ENCODE data around the gene SH2D7.
A peak's percentile ranks its signal among the peaks of the same experiment; 100 is the strongest.

The SH2D7 gene

GRCh38 chr15:78085928-78086327, 6.4 kb upstream of the SH2D7 start:
- no peak overlapping the region for H3K4me3 ChIP-seq (ENCODE audit: low read length)
- H3K27me3 ChIP-seq (ENCODE audit: control insufficient read depth, insufficient read depth, low read length): no peaks in the 10 kb centered on the region
- H3K9ac ChIP-seq (ENCODE audit: low read length): no peak overlapping the region
- no peaks in the 10 kb centered on the region for H3K9me3 ChIP-seq (ENCODE audit: control insufficient read depth, low read length)
- H3K36me3 ChIP-seq (ENCODE audit: control insufficient read depth, insufficient read depth, low read length): no peaks in the 10 kb centered on the region
- peaks cover 53% of the 10 kb centered on the region for H3K4me1 ChIP-seq (ENCODE audit: control insufficient read depth, insufficient read depth, low read length)

GRCh38 chr15:78087951-78088772, 4.2 kb upstream of the SH2D7 start:
- H3K4me3 ChIP-seq (ENCODE audit: low read length): no peak overlapping the region

GRCh38 chr15:78088773-78089080, 3.6 kb upstream of the SH2D7 start:
- H3K27me3 ChIP-seq (ENCODE audit: control insufficient read depth, insufficient read depth, low read length): no peaks in the 10 kb centered on the region

More at GRCh38 chr15:78087951-78088772, 4.2 kb upstream of the SH2D7 start:
- no peaks in the 10 kb centered on the region for H3K27me3 ChIP-seq (ENCODE audit: control insufficient read depth, insufficient read depth, low read length)
- H3K9me3 ChIP-seq (ENCODE audit: control insufficient read depth, low read length): no peaks in the 10 kb centered on the region
- no peak overlapping the region for H3K9ac ChIP-seq (ENCODE audit: low read length)
- no peaks in the 10 kb centered on the region for H3K36me3 ChIP-seq (ENCODE audit: control insufficient read depth, insufficient read depth, low read length)
- peaks cover 58% of the 10 kb centered on the region for H3K4me1 ChIP-seq (ENCODE audit: control insufficient read depth, insufficient read depth, low read length)

GRCh38 chr15:78090422-78091063, 1.8 kb upstream of the SH2D7 start:
- H3K4me3 ChIP-seq (ENCODE audit: low read length): no peak overlapping the region
- H3K4me1 ChIP-seq (ENCODE audit: control insufficient read depth, insufficient read depth, low read length): peaks cover 57% of the 10 kb centered on the region
- H3K27me3 ChIP-seq (ENCODE audit: control insufficient read depth, insufficient read depth, low read length): no peaks in the 10 kb centered on the region
- no peaks in the 10 kb centered on the region for H3K9me3 ChIP-seq (ENCODE audit: control insufficient read depth, low read length)
- no peaks in the 10 kb centered on the region for H3K36me3 ChIP-seq (ENCODE audit: control insufficient read depth, insufficient read depth, low read length)
- no peak overlapping the region for H3K9ac ChIP-seq (ENCODE audit: low read length)

More at GRCh38 chr15:78088773-78089080, 3.6 kb upstream of the SH2D7 start:
- Histone ChIP-seq H3K9ac (ENCODE audit: low read length) (no peak overlapping the region), H3K4me3 (ENCODE audit: low read length) (no peak overlapping the region), H3K36me3 (ENCODE audit: control insufficient read depth, insufficient read depth, low read length) (no peaks in the 10 kb centered on the region), H3K9me3 (ENCODE audit: control insufficient read depth, low read length) (no peaks in the 10 kb centered on the region), H3K4me1 (ENCODE audit: control insufficient read depth, insufficient read depth, low read length) (peaks cover 60% of the 10 kb centered on the region)

- Histone ChIP-seq H3K27me3 (ENCODE audit: control insufficient read depth, insufficient read depth, low read length) (no peaks in the 10 kb centered on the region), H3K36me3 (ENCODE audit: control insufficient read depth, insufficient read depth, low read length) (no peaks in the 10 kb centered on the region), H3K9ac (ENCODE audit: low read length) (no peak overlapping the region), H3K9me3 (ENCODE audit: control insufficient read depth, low read length) (no peaks in the 10 kb centered on the region), H3K4me1 (ENCODE audit: control insufficient read depth, insufficient read depth, low read length) (peaks cover 47% of the 10 kb centered on the region), H3K4me3 (ENCODE audit: low read length) (no peak overlapping the region)
Measured at GRCh38 chr15:78093242-78094020, 1.1 kb downstream of the SH2D7 start.

GRCh38 chr15:78097667-78098066, 5.3 kb downstream of the SH2D7 start:
- no peaks in the 10 kb centered on the region for H3K9me3 ChIP-seq (ENCODE audit: control insufficient read depth, low read length)
- H3K9ac ChIP-seq (ENCODE audit: low read length): no peak overlapping the region
- no peaks in the 10 kb centered on the region for H3K27me3 ChIP-seq (ENCODE audit: control insufficient read depth, insufficient read depth, low read length)
- no peak overlapping the region for H3K4me3 ChIP-seq (ENCODE audit: low read length)
- H3K36me3 ChIP-seq (ENCODE audit: control insufficient read depth, insufficient read depth, low read length): no peaks in the 10 kb centered on the region
- H3K4me1 ChIP-seq (ENCODE audit: control insufficient read depth, insufficient read depth, low read length): peaks cover 12% of the 10 kb centered on the region

GRCh38 chr15:78098131-78098755, 5.9 kb downstream of the SH2D7 start:
- Histone ChIP-seq H3K9me3 (ENCODE audit: control insufficient read depth, low read length) (no peaks in the 10 kb centered on the region), H3K27me3 (ENCODE audit: control insufficient read depth, insufficient read depth, low read length) (no peaks in the 10 kb centered on the region)

GRCh38 chr15:78100886-78101285, 8.5 kb downstream of the SH2D7 start:
- no peaks in the 10 kb centered on the region for H3K36me3 ChIP-seq (ENCODE audit: control insufficient read depth, insufficient read depth, low read length)

More at GRCh38 chr15:78098131-78098755, 5.9 kb downstream of the SH2D7 start:
- H3K9ac ChIP-seq (ENCODE audit: low read length): no peak overlapping the region
- peaks cover 7% of the 10 kb centered on the region for H3K4me1 ChIP-seq (ENCODE audit: control insufficient read depth, insufficient read depth, low read length)
- no peaks in the 10 kb centered on the region for H3K36me3 ChIP-seq (ENCODE audit: control insufficient read depth, insufficient read depth, low read length)
- H3K4me3 ChIP-seq (ENCODE audit: low read length): no peak overlapping the region

GRCh38 chr15:78101423-78102105, 9.2 kb downstream of the SH2D7 start:
- no peaks in the 10 kb centered on the region for H3K9me3 ChIP-seq (ENCODE audit: control insufficient read depth, low read length)
- no peak overlapping the region for H3K4me3 ChIP-seq (ENCODE audit: low read length)
- H3K36me3 ChIP-seq (ENCODE audit: control insufficient read depth, insufficient read depth, low read length): no peaks in the 10 kb centered on the region
- H3K9ac ChIP-seq (ENCODE audit: low read length): no peak overlapping the region
- H3K4me1 ChIP-seq (ENCODE audit: control insufficient read depth, insufficient read depth, low read length): peaks cover 12% of the 10 kb centered on the region
- H3K27me3 ChIP-seq (ENCODE audit: control insufficient read depth, insufficient read depth, low read length): no peaks in the 10 kb centered on the region

More at GRCh38 chr15:78100886-78101285, 8.5 kb downstream of the SH2D7 start:
- Histone ChIP-seq H3K4me1 (ENCODE audit: control insufficient read depth, insufficient read depth, low read length) (peaks cover 6% of the 10 kb centered on the region), H3K27me3 (ENCODE audit: control insufficient read depth, insufficient read depth, low read length) (no peaks in the 10 kb centered on the region), H3K9me3 (ENCODE audit: control insufficient read depth, low read length) (no peaks in the 10 kb centered on the region), H3K9ac (ENCODE audit: low read length) (no peak overlapping the region), H3K4me3 (ENCODE audit: low read length) (no peak overlapping the region)

GRCh38 chr15:78102211-78102610, 9.8 kb downstream of the SH2D7 start:
- H3K9ac ChIP-seq (ENCODE audit: low read length): no peak overlapping the region
- H3K4me3 ChIP-seq (ENCODE audit: low read length): no peak overlapping the region
- no peaks in the 10 kb centered on the region for H3K36me3 ChIP-seq (ENCODE audit: control insufficient read depth, insufficient read depth, low read length)
- H3K9me3 ChIP-seq (ENCODE audit: control insufficient read depth, low read length): no peaks in the 10 kb centered on the region
- H3K27me3 ChIP-seq (ENCODE audit: control insufficient read depth, insufficient read depth, low read length): no peaks in the 10 kb centered on the region
- peaks cover 12% of the 10 kb centered on the region for H3K4me1 ChIP-seq (ENCODE audit: control insufficient read depth, insufficient read depth, low read length)

- no peaks in the 10 kb centered on the region for H3K9me3 ChIP-seq (ENCODE audit: control insufficient read depth, low read length)
- no peaks in the 10 kb centered on the region for H3K27me3 ChIP-seq (ENCODE audit: control insufficient read depth, insufficient read depth, low read length)
- H3K36me3 ChIP-seq (ENCODE audit: control insufficient read depth, insufficient read depth, low read length): no peaks in the 10 kb centered on the region
- H3K4me1 ChIP-seq (ENCODE audit: control insufficient read depth, insufficient read depth, low read length): peaks cover 13% of the 10 kb centered on the region
- H3K9ac ChIP-seq (ENCODE audit: low read length): peak overlapping the region; percentile 4
- no peak overlapping the region for H3K4me3 ChIP-seq (ENCODE audit: low read length)
Measured at GRCh38 chr15:78102741-78103140, 10.4 kb downstream of the SH2D7 start.
